Measurements from ENCODE around the gene ZNF672. TPM values are rescaled to one million over a fixed set of nuclear protein-coding genes. Genes with fewer than 3 reads are reported as not detected.
A peak's percentile ranks its signal among the peaks of the same experiment; 100 is the strongest.

The ZNF672 gene
- total and polyA plus RNA-seq, 7 donors = 25.3 to 57.0 (median 47.3) TPM

DNA sequence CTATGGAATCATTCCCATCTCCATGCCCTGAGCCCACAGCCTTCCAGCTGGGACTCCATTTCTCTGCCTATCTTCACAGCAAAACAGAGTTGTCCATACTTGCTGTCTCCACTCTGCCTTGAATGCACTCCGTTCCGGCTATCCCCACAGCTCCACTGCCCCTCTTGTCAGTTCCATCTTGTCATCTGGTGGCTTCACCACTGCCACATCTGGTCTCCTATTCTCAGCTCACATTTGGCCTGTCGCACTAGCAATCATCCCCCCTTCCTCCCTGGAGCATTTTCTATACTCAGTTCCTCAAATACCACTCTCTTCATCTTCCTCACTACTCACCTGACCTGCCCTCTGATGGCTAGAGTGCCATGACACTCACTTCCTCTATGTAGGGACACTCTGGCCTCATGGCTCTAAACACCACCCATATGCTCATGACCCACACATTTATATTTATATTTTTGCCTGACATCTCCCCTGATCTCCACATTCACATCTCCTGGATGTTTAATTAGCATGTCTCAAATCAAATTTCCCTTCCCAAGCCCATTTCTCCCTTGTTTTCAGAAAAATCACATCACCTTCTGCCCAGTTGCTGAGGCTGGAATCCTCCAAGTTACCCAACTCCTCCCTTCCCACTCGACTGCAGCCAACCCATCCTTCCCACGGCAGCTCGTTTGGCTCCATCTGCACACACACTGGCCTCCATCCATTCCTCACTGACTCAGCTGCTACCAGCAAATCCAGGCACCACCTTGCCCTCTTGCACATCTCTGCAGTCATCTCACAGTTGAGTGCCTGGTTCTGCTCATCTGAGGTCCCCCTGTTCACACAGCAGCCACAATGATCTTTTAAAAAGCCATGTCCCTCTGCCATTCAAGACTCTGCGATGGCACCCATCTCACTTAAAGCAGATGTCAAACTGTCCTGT lies 14.7 kb downstream of the ZNF672 start:
- no peak for DNase-seq
- intact Hi-C loops (cut with DNase I) = no loop called here
- peak in 2 of 4 donors; percentile 15 to 36 for ATAC-seq

GRCh38 chr1:248853663-248854375 lies 15.8 kb downstream of the ZNF672 start:
- 85 to 88% (median 88%) methylated on average over 8 of the region's 8 CpGs for WGBS, 3 donors
- H3K36me3 ChIP-seq (ENCODE audit: insufficient read depth in 1 of 2, low read depth in 1 of 2) = peaks cover 0 to 46% of the 10 kb centered on the region in 2 donors
- no peaks in the 10 kb centered on the region for H3K9me3 ChIP-seq

More for the DNA sequence above, 14.7 kb downstream of the ZNF672 start:
- H3K9me3 ChIP-seq = no peaks in the 10 kb centered on the region
- TF ChIP-seq, protein P1, sequence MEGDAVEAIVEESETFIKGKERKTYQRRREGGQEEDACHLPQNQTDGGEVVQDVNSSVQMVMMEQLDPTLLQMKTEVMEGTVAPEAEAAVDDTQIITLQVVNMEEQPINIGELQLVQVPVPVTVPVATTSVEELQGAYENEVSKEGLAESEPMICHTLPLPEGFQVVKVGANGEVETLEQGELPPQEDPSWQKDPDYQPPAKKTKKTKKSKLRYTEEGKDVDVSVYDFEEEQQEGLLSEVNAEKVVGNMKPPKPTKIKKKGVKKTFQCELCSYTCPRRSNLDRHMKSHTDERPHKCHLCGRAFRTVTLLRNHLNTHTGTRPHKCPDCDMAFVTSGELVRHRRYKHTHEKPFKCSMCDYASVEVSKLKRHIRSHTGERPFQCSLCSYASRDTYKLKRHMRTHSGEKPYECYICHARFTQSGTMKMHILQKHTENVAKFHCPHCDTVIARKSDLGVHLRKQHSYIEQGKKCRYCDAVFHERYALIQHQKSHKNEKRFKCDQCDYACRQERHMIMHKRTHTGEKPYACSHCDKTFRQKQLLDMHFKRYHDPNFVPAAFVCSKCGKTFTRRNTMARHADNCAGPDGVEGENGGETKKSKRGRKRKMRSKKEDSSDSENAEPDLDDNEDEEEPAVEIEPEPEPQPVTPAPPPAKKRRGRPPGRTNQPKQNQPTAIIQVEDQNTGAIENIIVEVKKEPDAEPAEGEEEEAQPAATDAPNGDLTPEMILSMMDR (IDR thresholded peaks at IDR 0.05) = no peak
- no peak overlapping the region for H3K4me3 ChIP-seq
- 49 to 68% (median 66%) methylated on average over 7 of the region's 7 CpGs for WGBS, 3 donors
- peaks cover 5% of the 10 kb centered on the region for H3K4me1 ChIP-seq
- no peaks in the 10 kb centered on the region for H3K27me3 ChIP-seq (ENCODE audit: insufficient read depth in 3 of 3, low read length in 2 of 3)
- H3K27ac ChIP-seq = no peak overlapping the region
- peaks cover 7 to 57% of the 10 kb centered on the region in 2 donors for H3K36me3 ChIP-seq (ENCODE audit: insufficient read depth in 1 of 2, low read depth in 1 of 2)

GRCh38 chr1:248855580-248855979 lies 17.6 kb downstream of the ZNF672 start:
- no peaks in the 10 kb centered on the region for H3K9me3 ChIP-seq
- peaks cover 13% of the 10 kb centered on the region for H3K4me1 ChIP-seq
- no peak overlapping the region for H3K27ac ChIP-seq
- intact Hi-C loops (cut with DNase I) = no loop called here
- no peak for DNase-seq
- 85 to 89% (median 85%) methylated on average over 6 of the region's 6 CpGs for WGBS, 3 donors
- TF ChIP-seq, protein P1 (IDR thresholded peaks at IDR 0.05) = no peak
- H3K4me3 ChIP-seq = no peak overlapping the region
- H3K36me3 ChIP-seq (ENCODE audit: insufficient read depth in 1 of 2, low read depth in 1 of 2) = peaks cover 0 to 29% of the 10 kb centered on the region in 2 donors
- ATAC-seq = no peak
- no peaks in the 10 kb centered on the region for H3K27me3 ChIP-seq (ENCODE audit: insufficient read depth in 3 of 3, low read length in 2 of 3)

More at GRCh38 chr1:248853663-248854375, 15.8 kb downstream of the ZNF672 start:
- TF ChIP-seq, protein P1 (IDR thresholded peaks at IDR 0.05) = no peak
- no peak for ATAC-seq
- intact Hi-C loops (cut with DNase I) = no loop called here
- DNase-seq = no peak
- no peak overlapping the region for H3K4me3 ChIP-seq
- peaks cover 7% of the 10 kb centered on the region for H3K4me1 ChIP-seq
- H3K27ac ChIP-seq = no peak overlapping the region
- H3K27me3 ChIP-seq (ENCODE audit: insufficient read depth in 3 of 3, low read length in 2 of 3) = no peaks in the 10 kb centered on the region

DNA sequence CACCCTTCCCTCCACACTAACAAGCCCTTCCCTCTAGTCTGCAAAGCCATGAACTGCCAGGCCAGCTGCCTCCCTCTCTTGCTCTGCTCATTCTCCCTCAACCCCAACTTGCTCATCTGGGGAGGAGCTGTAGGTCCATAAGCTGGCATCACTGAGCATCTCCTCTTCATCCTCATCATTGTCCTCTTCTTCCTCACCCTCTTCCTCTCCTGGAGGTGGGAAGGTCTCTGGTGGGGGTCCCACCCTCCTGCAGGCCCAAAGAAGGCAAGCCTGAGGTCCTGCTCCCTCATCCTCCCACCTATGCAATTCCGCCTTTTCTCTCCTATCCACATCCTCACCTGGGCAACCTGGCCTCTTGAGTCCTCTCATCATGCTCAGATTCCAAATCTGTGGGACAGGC lies 18.2 kb downstream of the ZNF672 start:
- 93 to 95% (median 95%) methylated on average over 1 of the region's 1 CpG for WGBS, 3 donors
- intact Hi-C loops (cut with DNase I) = no loop called here
- DNase-seq (no peak), ATAC-seq (no peak)
- Histone ChIP-seq H3K27ac (no peak overlapping the region), H3K27me3 (ENCODE audit: insufficient read depth in 3 of 3, low read length in 2 of 3) (no peaks in the 10 kb centered on the region), H3K4me3 (no peak overlapping the region), H3K4me1 (peaks cover 13% of the 10 kb centered on the region), H3K9me3 (no peaks in the 10 kb centered on the region), H3K36me3 (ENCODE audit: insufficient read depth in 1 of 2, low read depth in 1 of 2) (peaks cover 0 to 23% of the 10 kb centered on the region in 2 donors)
- TF ChIP-seq, protein P1 (IDR thresholded peaks at IDR 0.05) = no peak
